ENCODE results near the gene VCP. TPM values are rescaled to one million over a fixed set of nuclear protein-coding genes. Genes with fewer than 3 reads are reported as not detected.

The VCP gene
- total RNA-seq, 4 donors from 2014 or later: 134 to 190 (median 149) TPM

DNA sequence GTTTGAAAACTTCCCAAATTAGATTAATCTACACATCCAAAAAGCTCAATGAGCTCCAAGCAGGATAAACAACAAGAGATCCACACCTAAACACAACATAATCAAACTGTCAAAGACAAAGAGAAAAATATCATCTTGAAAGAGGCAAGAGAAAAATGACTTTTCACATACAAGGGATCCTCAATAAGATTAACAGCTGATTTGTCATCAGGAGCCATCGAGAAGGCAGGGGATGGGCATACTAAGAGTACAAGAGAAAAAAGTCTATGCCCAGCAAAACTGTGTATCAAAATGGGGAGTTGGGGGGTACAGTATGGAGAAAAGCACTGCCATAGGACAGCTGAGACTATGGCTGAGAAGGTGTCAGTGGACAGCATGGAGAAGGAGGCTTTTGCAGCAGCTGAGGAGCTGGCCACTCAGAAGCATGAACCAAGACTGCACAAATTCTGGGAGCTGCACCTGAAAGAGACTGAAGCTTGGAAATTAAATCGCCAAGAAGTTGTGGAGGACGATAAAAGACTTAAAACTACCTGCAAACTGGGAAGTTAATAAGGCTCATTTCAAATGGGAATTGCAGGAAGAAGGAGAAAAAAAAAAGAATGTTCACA lies 62.0 kb downstream of the VCP start:
- 91 to 94% methylated on average over 3 of the region's 3 CpGs for WGBS, 2 donors
- H3K27me3 ChIP-seq: no peaks in the 10 kb centered on the region
- TF ChIP-seq, protein P1, sequence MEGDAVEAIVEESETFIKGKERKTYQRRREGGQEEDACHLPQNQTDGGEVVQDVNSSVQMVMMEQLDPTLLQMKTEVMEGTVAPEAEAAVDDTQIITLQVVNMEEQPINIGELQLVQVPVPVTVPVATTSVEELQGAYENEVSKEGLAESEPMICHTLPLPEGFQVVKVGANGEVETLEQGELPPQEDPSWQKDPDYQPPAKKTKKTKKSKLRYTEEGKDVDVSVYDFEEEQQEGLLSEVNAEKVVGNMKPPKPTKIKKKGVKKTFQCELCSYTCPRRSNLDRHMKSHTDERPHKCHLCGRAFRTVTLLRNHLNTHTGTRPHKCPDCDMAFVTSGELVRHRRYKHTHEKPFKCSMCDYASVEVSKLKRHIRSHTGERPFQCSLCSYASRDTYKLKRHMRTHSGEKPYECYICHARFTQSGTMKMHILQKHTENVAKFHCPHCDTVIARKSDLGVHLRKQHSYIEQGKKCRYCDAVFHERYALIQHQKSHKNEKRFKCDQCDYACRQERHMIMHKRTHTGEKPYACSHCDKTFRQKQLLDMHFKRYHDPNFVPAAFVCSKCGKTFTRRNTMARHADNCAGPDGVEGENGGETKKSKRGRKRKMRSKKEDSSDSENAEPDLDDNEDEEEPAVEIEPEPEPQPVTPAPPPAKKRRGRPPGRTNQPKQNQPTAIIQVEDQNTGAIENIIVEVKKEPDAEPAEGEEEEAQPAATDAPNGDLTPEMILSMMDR (IDR thresholded peaks at IDR 0.05): no peak
- TF ChIP-seq EP300 (IDR thresholded peaks at IDR 0.05) (no peak), POLR2A (IDR thresholded peaks at IDR 0.05) (no peak)
- no peak for DNase-seq (ENCODE audit: low spot score in 2 of 2)
- no peak overlapping the region for H3K27ac ChIP-seq
- peaks cover 0 to 58% (median 0%) of the 10 kb centered on the region in 3 donors for H3K36me3 ChIP-seq
- no peaks in the 10 kb centered on the region for H3K4me1 ChIP-seq
- peaks cover 0 to 21% (median 0%) of the 10 kb centered on the region in 4 donors for H3K9me3 ChIP-seq
- no peak overlapping the region for H3K4me3 ChIP-seq

Small RNA genes within 50 kb of the gene (small RNA-seq; reads per million reads assigned to genes)
- gene RN7SL338P: not detected

Other genes starting within 250 kb of the VCP start
- 1 to 10 TPM in 1 of 4 donors, under 1 TPM in 3; 0.21 to 1.2 (median 0.63) TPM for gene PHF24, start 114.3 kb downstream of the VCP start, total RNA-seq
- gene DNAJB5, start 82.9 kb downstream of the VCP start, total RNA-seq: 10 to 100 TPM in 1 of 4 donors, 1 to 10 TPM in 3; 4.5 to 11.2 (median 9.0) TPM
- gene FANCG, start 7.3 kb upstream of the VCP start, total RNA-seq: 10 to 100 TPM; 14.4 to 30.8 (median 20.8) TPM
- gene PIGO, start 24.0 kb upstream of the VCP start, total RNA-seq: 10 to 100 TPM; 16.1 to 23.2 (median 18.7) TPM
- 10 to 100 TPM; 67.2 to 97.7 (median 93.7) TPM for gene STOML2, start 30.5 kb upstream of the VCP start, total RNA-seq
- gene ATOSB, start 43.2 kb upstream of the VCP start, total RNA-seq: 10 to 100 TPM; 13.3 to 19.5 (median 14.7) TPM
- gene UNC13B, start 89.4 kb upstream of the VCP start, total RNA-seq: 10 to 100 TPM; 28.0 to 39.3 (median 34.3) TPM

Measured in tibial nerve (tissue), 4 donors.